Measurements from ENCODE around the gene ETV3L.
"Not testable (repeated sequence)": the region's sequence is repeated elsewhere in the genome, so short reads cannot be mapped to it uniquely, and the experiment has no call there.

ETV3L gene

DNA sequence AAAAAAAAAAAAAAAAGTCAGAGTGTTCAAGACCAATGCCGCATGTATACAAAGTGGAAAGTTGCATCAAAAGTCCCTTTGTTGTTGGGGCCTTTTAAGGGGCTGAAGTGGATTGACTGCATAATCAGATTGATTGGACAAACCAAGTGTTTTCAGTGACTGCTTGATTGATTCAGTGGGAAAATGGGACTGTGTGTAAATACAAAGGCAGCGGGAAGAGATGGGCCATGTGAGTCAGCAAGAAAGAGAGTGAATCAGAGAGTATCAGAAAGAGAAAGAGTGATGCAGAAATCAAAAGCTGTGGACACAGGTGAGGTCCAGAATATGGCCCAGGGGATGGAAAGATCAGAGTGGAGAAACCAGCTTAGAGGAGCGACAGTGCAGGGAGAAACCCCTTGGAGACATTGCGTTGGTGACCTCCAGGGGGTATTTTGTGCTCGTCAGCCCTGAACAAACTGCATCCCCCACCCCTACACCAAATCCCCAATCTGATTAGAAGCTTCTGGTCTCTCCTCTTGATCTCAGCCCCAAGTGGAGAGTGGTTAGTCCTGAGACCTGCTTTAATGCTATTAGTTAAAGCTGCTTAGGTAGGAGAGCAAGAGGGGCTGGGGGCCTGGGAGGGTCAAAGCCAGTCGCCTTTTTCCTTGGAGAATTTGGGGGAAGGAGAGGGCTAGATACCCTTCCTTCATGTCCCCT lies 5.1 kb upstream of the ETV3L start:
- no peak for DNase-seq

DNA sequence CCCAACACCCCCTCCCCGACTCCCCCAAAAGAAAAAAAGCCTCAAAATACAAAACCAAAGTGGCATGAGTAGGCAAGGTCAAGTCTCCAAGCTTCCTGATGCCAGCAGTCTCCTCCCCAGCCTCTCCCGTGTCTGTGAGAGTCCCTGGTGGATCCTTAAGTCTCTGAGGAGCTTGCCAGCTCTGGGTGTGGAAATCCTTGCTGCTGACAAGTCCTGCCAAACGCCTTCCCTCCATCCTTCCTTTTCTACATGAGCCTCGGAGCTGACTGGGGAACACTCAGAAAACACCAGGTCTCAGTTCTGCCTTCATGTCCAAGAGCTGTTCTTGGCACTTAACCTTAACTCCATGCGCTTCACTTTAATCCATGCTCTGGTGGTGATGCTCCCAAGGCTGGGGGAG lies 3.7 kb upstream of the ETV3L start:
- no peak for DNase-seq

DNA sequence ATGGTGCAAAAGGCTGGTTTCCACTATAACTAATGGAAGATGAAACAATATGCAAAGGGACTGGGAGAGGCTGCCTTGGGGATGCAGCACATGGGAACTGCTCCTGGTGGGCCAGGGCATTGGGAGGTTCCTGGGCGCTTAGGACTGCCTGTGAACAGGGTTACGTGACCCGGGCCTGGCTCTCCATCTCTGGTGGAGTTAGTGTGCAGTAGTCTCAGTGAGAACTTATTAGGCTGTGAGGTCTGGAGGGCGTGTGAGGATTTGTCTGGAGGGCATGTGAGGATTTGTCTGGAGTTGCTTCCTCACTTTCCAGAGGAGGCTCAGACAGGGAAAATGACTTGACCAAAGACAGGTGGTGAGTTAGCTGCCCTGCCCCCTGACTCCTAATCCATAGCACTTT lies 1.5 kb upstream of the ETV3L start:
- no peak for DNase-seq

DNA sequence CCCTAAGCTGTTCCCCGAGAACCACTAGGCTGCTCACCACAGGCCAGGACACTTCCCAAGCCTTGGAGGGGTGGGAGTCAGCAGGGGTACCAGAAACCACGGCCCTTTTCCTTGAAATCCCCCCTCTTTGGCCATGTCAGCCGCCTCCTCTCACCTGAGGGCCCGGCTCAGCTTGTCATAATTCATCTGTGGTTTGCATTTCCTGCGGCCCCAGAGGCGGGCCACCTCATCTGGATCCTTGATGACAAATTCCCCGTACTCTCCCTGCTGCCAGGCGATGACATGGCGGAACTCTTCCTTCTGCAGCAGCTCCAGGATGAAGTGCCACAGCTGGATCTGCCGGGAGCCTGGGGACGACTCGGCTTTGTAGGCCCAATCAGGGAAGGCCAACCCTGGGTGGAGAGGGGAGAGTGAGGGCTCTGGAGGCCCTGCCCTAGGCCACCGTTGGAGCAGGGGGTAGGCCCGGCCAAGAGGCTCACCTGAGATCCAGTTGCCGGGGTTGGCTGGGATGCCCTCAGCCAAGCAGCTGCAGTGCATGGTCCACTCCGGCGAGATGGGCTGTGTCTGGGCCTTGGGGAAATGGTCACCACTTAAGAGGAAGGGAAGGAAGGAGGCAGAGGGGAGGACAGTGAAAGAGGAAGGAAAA lies 498 bp downstream of the ETV3L start:
- not testable (repeated sequence) for DNase-seq

- no peak for DNase-seq
Observed at GRCh38 chr1:157098519-157098918, 1.1 kb downstream of the ETV3L start.

DNA sequence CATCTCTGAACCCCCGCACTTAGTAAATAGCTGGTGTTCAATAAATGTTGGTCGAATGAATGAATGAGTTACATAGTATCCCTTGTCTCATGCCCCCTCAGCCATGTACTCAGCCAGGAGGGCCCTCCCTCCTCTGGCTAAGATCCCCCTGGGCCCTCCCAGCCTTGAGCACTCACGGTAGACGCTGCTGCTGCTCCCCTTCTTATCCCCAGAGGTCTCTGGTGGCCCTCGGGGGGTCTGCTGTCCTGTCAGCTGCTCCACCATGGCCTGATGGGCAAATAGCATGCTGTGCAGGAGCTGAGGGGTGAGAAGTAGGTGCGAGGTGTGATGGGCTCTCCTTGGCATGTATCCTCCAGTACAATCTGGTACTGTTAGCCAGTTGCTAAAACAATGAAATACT lies 1.9 kb downstream of the ETV3L start:
- no peak for DNase-seq

- DNase-seq, result no peak
Observed at GRCh38 chr1:157096881-157097280, 2.7 kb downstream of the ETV3L start.

- no peak for DNase-seq
Observed at GRCh38 chr1:157095551-157095950, 4.1 kb downstream of the ETV3L start.

DNA sequence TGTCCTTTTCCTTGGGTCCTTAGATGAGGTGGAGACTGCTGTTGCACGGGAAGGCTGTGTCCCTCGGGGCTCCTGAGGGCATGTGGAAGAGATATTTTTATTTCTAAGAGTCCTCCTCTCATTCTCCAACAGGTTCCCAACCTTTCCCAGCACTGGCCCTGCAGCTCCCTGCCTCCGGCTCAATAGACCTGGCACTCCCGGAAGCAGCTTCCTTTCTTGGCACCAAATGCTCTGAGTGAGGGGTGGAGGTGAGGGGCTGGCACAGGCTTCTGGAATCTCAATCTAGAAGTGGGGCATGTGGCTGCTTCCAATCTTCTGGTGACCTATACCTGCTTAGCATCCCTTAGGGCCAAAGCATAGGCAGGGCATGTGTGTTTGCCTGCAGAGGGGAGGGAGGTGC lies 4.5 kb downstream of the ETV3L start:
- DNase-seq, result no peak

GRCh38 chr1:157092831-157093230 lies 6.8 kb downstream of the ETV3L start:
- no peak for DNase-seq

DNA sequence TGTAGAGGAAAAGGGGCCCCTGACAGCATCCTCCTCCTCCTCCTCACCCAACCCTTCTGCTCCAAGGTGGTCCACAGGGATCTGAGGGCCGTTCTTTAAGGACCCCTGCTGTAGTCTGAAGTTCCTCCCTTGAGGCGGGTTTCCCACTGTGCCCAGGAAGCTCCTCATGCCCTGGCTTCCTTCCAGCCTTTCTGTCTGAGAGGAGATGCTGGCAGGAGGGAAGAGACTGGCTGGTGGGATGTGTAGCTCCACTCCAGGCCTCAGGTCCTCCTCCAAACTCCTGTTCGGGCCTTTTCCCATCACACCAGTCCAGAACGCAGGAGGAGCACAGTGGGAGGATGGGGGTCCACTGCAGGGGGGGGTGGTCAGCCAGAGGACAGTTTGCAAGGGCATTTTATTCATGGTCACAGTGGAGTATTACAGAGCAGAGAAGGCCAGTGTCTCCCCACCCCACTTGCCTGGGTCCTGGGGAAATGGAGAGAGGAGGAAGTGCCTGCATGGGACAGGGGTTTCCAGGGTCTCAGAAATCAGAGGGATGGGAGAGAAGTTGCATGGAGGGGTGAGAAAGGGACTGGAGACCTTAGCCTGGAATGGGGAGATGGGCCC lies 7.8 kb downstream of the ETV3L start:
- no peak for DNase-seq

DNA sequence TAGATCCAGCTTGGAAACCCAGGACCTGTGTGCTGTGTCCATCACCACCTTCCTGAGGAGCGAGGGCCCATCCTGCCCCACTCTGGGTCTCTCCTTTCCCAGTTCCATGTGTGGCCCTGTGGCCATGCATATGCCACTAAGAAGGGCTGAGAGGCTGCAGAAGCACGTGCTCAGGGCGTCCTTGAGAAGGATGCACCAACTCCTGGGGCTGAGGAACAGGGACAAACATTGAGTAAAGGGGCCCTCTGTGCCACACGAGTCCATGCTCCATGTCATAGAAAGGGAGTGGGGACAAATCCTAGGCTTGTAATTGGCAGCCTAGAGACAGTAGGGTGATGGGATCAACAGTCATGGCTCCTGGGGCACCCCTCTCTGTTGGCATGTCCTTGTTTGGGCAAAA lies 8.4 kb downstream of the ETV3L start:
- DNase-seq, result no peak

- DNase-seq, result no peak
Observed at GRCh38 chr1:157090771-157091170, 8.8 kb downstream of the ETV3L start.

GRCh38 chr1:157090196-157090647 lies 9.4 kb downstream of the ETV3L start:
- DNase-seq, result peak; percentile 87

- no peak for DNase-seq
Observed at GRCh38 chr1:157089789-157090188, 9.8 kb downstream of the ETV3L start.

GRCh38 chr1:157088607-157089006 lies 11.0 kb downstream of the ETV3L start:
- no peak for DNase-seq

- no peak for DNase-seq
Observed at GRCh38 chr1:157087030-157087429, 12.6 kb downstream of the ETV3L start.

DNA sequence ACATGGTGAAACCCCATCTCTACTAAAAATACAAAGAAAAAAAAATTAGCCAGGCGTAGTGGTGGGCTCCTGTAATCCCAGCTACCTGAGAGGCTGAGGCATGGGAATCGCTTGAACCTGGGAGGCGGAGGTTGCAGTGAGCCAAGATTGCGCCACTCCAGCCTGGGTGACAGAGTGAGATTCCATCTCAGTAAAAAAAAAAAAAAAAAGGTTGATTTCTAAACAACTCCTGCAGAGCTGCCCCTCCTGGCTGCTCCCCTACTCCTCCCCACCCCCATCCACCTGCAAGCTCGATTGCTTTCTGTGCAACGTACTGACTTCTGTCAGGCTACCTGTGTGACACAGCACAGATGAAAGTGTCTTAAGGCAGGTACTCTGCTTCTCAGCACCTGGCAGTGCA lies 13.3 kb downstream of the ETV3L start:
- DNase-seq, result no peak

DNA sequence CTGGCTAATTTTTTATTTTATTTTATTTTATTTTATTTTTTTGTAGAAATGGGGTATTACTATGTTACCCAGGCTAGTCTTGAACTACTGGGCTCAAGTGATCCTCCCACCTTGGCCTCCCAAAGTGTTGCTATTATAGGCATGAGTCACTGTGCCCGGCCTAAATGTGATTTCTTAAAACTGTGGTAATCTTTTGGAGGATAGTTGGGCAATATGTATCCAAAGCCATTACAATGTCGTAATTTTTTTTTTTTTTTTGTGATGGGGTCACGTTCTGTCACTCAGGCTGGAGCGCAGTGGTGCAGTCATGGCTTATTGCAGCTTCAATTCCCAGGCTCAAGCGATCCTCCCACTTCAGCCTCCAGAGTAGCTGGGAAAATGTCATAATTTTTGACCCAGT lies 14.2 kb downstream of the ETV3L start:
- DNase-seq, result no peak

DNA sequence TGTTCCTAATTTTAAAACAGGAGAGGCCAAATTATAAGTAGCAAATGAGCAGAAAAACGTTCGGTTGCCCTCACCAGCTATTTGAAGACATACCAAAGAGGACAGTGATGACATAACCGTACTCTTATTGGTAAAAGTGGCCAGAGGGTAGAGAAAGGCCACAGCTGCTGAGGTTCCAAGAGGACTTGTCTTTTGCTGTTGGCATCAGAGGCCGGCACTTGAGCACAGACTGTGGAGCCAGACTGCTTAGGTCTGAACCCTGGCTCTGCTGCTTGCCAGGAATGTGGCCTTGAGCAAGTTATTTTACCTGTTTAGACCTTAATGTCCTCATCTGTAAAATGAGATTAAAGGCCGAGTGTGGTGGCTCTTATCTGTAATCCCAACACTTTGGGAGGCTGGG lies 14.9 kb downstream of the ETV3L start:
- no peak for DNase-seq

GRCh38 chr1:157081707-157082106 lies 17.9 kb downstream of the ETV3L start:
- DNase-seq, result no peak

DNA sequence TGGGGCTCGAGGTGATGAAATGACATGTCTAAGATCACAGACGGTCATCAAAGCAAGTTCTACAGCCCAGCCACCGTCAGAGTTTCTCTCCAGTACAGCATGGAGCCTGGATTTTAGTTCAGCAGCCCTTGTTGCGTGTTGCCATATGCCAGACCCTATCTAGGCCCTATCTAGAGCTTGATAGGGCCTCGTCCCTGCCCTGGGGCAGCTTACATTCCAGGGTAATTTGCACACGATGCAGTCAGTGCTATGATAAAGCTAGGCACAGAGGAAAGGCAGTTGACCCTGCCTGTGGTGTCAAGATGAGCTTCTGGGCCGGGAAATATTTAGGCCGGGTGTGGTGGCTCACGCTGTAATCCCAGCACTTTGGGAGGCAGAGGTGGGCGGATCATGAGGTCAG lies 18.9 kb downstream of the ETV3L start:
- DNase-seq, result no peak

GRCh38 chr1:157077394-157077793 lies 22.2 kb downstream of the ETV3L start:
- no peak for DNase-seq

DNA sequence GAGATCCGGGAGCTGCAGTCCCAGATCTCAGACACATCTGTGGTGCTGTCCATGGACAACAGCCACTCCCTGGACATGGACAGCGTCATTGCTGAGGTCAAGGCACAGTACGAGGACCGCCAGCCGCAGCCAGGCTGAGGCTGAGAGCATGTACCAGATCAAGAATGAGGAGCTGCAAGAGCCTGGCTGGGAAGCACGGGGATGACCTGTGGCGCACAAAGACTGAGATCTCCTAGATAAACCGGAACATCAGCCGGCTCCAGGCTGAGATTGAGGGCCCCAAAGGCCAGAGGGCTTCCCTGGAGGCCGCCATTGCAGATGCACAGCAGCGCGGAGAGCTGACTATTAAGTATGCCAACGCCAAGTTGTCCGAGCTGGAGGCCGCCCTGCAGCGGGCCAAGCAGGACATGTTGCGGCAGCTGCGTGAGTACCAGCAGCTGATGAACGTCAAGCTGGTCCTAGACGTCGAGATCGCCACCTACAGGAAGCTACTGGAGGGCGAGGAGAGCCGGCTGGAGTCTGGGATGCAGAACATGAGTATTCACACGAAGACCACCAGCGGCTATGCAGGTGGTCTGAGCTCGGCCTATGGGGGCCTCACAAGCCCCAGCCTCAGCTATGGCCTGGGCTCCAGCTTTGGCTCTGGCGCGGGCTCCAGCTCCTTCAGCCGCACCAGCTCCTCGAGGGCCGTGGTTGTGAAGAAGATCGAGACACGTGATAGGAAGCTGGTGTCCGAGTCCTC lies 25.5 kb downstream of the ETV3L start:
- DNase-seq, result peak; percentile 82

Measured in retina (tissue), 1 donor.